GM23338 (cell line): Measurements from ENCODE around the gene TLE6. TPM values are rescaled to one million over a fixed set of nuclear protein-coding genes. Genes with fewer than 3 reads are reported as not detected.

Experiments used
- ATAC-seq: fragments of 200-7000 bp; cut with Tn5 transposase; 3 replicates; pipeline ENCODE4 v1.9.1; 2020
- DNase-seq: peaks from one replicate; pipeline ENCODE4 v3.0.0-alpha.2; 2015; ENCODE audit warnings: low spot score
- H2AFZ ChIP-seq: fragments of 200-600 bp; sonication (generic); 2 replicates; pipeline ENCODE4 v1.8.0; 2016; ENCODE audit warnings: antibody characterized with exemption, mild to moderate bottlenecking, moderate library complexity
- H3F3A ChIP-seq: fragments of 200-600 bp; sonication (generic); replicated peaks from 2 replicates; pipeline ENCODE4 v1.8.0; 2017; ENCODE audit warnings: antibody characterized with exemption, mixed run types, low read depth
- H3K27ac ChIP-seq: fragments of 200-600 bp; sonication (generic); 2 replicates; pipeline ENCODE4 v1.6.1; 2016; ENCODE audit warnings: low read depth
- H3K27me3 ChIP-seq: fragments of 200-600 bp; sonication (generic); 2 replicates; pipeline ENCODE4 v1.8.0; 2016; ENCODE audit warnings: mild to moderate bottlenecking, mixed run types, moderate library complexity; ENCODE audit not compliant: insufficient read depth
- H3K36me3 ChIP-seq: fragments of 200-600 bp; sonication (generic); 2 replicates; pipeline ENCODE4 v1.8.0; 2016; ENCODE audit warnings: mild to moderate bottlenecking; ENCODE audit not compliant: insufficient read depth
- H3K4me1 ChIP-seq: fragments of 200-600 bp; sonication (generic); 2 replicates; pipeline ENCODE4 v1.8.0; 2016; ENCODE audit warnings: mild to moderate bottlenecking, moderate library complexity; ENCODE audit not compliant: insufficient read depth
- H3K4me2 ChIP-seq: fragments of 200-600 bp; sonication (generic); 2 replicates; pipeline ENCODE4 v1.7.1; 2017; ENCODE audit warnings: mixed run types
- H3K4me3 ChIP-seq: fragments of 200-600 bp; sonication (generic); 2 replicates; pipeline ENCODE4 v1.6.1; 2016; ENCODE audit warnings: mixed run types
- H3K79me2 ChIP-seq: fragments of 200-600 bp; sonication (generic); replicated peaks from 2 replicates; pipeline ENCODE4 v1.8.0; 2017; ENCODE audit warnings: mild to moderate bottlenecking; ENCODE audit not compliant: insufficient read depth
- H3K9me2 ChIP-seq: fragments of 200-600 bp; sonication (generic); 2 replicates; pipeline ENCODE4 v1.8.0; 2017; ENCODE audit not compliant: insufficient read depth
- H4K20me1 ChIP-seq: fragments of 200-600 bp; sonication (generic); replicated peaks from 2 replicates; pipeline ENCODE4 v1.8.0; 2017; ENCODE audit warnings: mild to moderate bottlenecking; ENCODE audit not compliant: insufficient read depth
- H3K27ac Mint-ChIP-seq: 2 replicates; pipeline ENCODE4 v1.8.0; 2020; ENCODE audit warnings: inconsistent platforms, mild to moderate bottlenecking, moderate library complexity, mixed read lengths
- H3K27me3 Mint-ChIP-seq: 3 replicates; pipeline ENCODE4 v1.8.0; 2022; ENCODE audit warnings: low read depth, mild to moderate bottlenecking, moderate library complexity, mixed read lengths, inconsistent platforms; ENCODE audit not compliant: insufficient read depth, poor library complexity
- H3K36me3 Mint-ChIP-seq: 3 replicates; pipeline ENCODE4 v1.8.0; 2021; ENCODE audit warnings: low read depth, mild to moderate bottlenecking, inconsistent platforms, moderate library complexity, mixed read lengths
- H3K4me1 Mint-ChIP-seq: 3 replicates; pipeline ENCODE4 v1.8.0; 2020; ENCODE audit warnings: mild to moderate bottlenecking, inconsistent platforms, mixed read lengths
- H3K4me3 Mint-ChIP-seq: 3 replicates; pipeline ENCODE4 v1.8.0; 2021; ENCODE audit warnings: moderate library complexity, mild to moderate bottlenecking, inconsistent platforms, mixed read lengths
- H3K9me3 Mint-ChIP-seq: 3 replicates; pipeline ENCODE4 v1.8.0; 2020; ENCODE audit warnings: moderate library complexity, mild to moderate bottlenecking, inconsistent platforms, mixed read lengths
- CREB1 ChIP-seq: fragments of 250-450 bp; sonication (Bioruptor Pico); IDR thresholded peaks from 2 replicates; pipeline ENCODE4 v1.5.0; 2020; ENCODE audit warnings: low read depth, mild to moderate bottlenecking, moderate library complexity
- EZH2 ChIP-seq: fragments of 200-600 bp; sonication (generic); IDR thresholded peaks from one replicate; pipeline ENCODE4 v1.8.0; 2017; ENCODE audit warnings: antibody characterized with exemption, mild to moderate bottlenecking, low read depth; ENCODE audit not compliant: unreplicated experiment
- EZH2phosphoT487 ChIP-seq: fragments of 200-600 bp; sonication (generic); IDR thresholded peaks from one replicate; pipeline ENCODE4 v1.8.1; 2018; ENCODE audit warnings: antibody characterized with exemption; ENCODE audit not compliant: unreplicated experiment
- JUNB ChIP-seq: IDR thresholded peaks from one replicate; pipeline ENCODE4 v1.6.1; 2016; ENCODE audit warnings: antibody characterized with exemption; ENCODE audit not compliant: unreplicated experiment
- NANOG ChIP-seq: IDR thresholded peaks from 2 replicates; pipeline ENCODE4 v1.6.1; 2016; ENCODE audit warnings: antibody characterized with exemption, borderline replicate concordance
- POLR2AphosphoS5 ChIP-seq: IDR thresholded peaks from 2 replicates; pipeline ENCODE4 v1.6.1; 2016; ENCODE audit warnings: antibody characterized with exemption, low read depth
- STAT1 ChIP-seq: IDR thresholded peaks from one replicate; pipeline ENCODE4 v1.6.1; 2016; ENCODE audit warnings: antibody characterized with exemption; ENCODE audit not compliant: unreplicated experiment
- ZNF114 ChIP-seq: fragments of 250-450 bp; sonication (Bioruptor Pico); IDR thresholded peaks from 2 replicates; pipeline ENCODE4 v1.5.0; 2020; ENCODE audit warnings: mild to moderate bottlenecking, moderate library complexity
- ZNF331 ChIP-seq: fragments of 250-450 bp; sonication (Bioruptor Pico); IDR thresholded peaks from 2 replicates; pipeline ENCODE4 v1.5.0; 2020; ENCODE audit warnings: low read depth, mild to moderate bottlenecking, moderate library complexity
- polyA plus RNA-seq: library from polyadenylated mRNA; unstranded; fragments of >200 nt; fragmentation: Nextera tagmentation; extraction: Ambion mirVana; gene quantifications from 2 replicates; pipeline ENCODE4 v1.2.1, GENCODE V29; 2016
- total RNA-seq: library from RNA; depleted of rRNA; stranded (reverse); fragments of >200 nt; shearing (Covaris generic); gene quantifications from 2 replicates; pipeline ENCODE4 v1.2.3, GENCODE V29; 2014
- TF ChIP-seq, protein P1 (sequence below): IDR thresholded peaks from one replicate; pipeline ENCODE4 v1.6.1; 2018; ENCODE audit warnings: antibody characterized with exemption; ENCODE audit not compliant: unreplicated experiment
- TF ChIP-seq, protein P2 (sequence below): fragments of 250-450 bp; sonication (Bioruptor Pico); IDR thresholded peaks from 2 replicates; pipeline ENCODE4 v1.5.0; 2020; ENCODE audit warnings: mild to moderate bottlenecking, moderate library complexity
- TF ChIP-seq, protein P3 (sequence below), 2 experiments: fragments of 200-600 bp in 1 of 2; sonication (generic) in 1 of 2; conservative IDR thresholded peaks; 2 replicates each; pipeline versions ENCODE4 v1.5.1 to v1.6.1; 2016 to 2017; ENCODE audit warnings: antibody characterized with exemption in 2 of 2, low read depth in 2 of 2, mild to moderate bottlenecking in 2 of 2, moderate library complexity in 1 of 2
- TF ChIP-seq, protein P4 (sequence below): IDR thresholded peaks from 2 replicates; pipeline ENCODE4 v1.6.1; 2016; ENCODE audit warnings: antibody characterized with exemption

TLE6 gene
- total and polyA plus RNA-seq, 2 experiments from 2014 or later, result 2.4 TPM

DNA sequence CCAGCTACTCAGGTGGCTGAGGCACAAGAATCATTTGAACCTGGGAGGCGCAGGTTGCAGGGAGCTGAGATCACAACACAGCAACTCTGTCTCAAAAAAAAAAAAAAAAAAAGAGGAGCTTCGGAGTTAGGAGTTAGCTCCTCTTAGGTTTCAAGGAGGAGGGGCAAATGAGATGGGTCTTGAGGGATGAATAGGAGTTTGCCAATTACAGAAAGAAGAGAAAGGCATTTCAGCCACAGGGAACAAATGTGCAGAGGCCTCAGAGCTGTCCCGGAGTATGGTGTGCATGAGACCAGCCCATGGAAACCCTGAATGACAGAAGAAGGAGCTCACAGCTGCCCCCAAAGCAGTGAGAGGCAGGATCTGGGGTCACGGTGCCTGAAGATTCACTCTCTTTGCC is 27.2 kb downstream of the TLE6 start:
- H3K79me2 ChIP-seq, result no peaks in the 10 kb centered on the region
- peaks cover 2% of the 10 kb centered on the region; the same call in 1 of the 3 replicates for H3K36me3 Mint-ChIP-seq
- H3K9me2 ChIP-seq, result no peaks in the 10 kb centered on the region
- H3K36me3 ChIP-seq, result no peaks in the 10 kb centered on the region
- DNase-seq (no peak), ATAC-seq (no peak)
- no peak overlapping the region for H3K4me3 ChIP-seq
- H3K4me1 Mint-ChIP-seq, result no peaks in the 10 kb centered on the region
- H3K4me3 Mint-ChIP-seq, result no peak overlapping the region
- peaks cover 4% of the 10 kb centered on the region for H3K27me3 Mint-ChIP-seq
- H3F3A ChIP-seq, result no peaks in the 10 kb centered on the region
- no peak overlapping the region for H2AFZ ChIP-seq
- no peaks in the 10 kb centered on the region; the same call in 1 of the 2 replicates for H4K20me1 ChIP-seq
- no peaks in the 10 kb centered on the region for H3K27me3 ChIP-seq
- H3K27ac ChIP-seq, result no peak overlapping the region
- no peak overlapping the region for H3K4me2 ChIP-seq
- H3K27ac Mint-ChIP-seq, result no peak overlapping the region
- H3K9me3 Mint-ChIP-seq, result no peaks in the 10 kb centered on the region
- H3K4me1 ChIP-seq, result no peaks in the 10 kb centered on the region; the same call in 1 of the 2 replicates
- TF ChIP-seq, protein P1, sequence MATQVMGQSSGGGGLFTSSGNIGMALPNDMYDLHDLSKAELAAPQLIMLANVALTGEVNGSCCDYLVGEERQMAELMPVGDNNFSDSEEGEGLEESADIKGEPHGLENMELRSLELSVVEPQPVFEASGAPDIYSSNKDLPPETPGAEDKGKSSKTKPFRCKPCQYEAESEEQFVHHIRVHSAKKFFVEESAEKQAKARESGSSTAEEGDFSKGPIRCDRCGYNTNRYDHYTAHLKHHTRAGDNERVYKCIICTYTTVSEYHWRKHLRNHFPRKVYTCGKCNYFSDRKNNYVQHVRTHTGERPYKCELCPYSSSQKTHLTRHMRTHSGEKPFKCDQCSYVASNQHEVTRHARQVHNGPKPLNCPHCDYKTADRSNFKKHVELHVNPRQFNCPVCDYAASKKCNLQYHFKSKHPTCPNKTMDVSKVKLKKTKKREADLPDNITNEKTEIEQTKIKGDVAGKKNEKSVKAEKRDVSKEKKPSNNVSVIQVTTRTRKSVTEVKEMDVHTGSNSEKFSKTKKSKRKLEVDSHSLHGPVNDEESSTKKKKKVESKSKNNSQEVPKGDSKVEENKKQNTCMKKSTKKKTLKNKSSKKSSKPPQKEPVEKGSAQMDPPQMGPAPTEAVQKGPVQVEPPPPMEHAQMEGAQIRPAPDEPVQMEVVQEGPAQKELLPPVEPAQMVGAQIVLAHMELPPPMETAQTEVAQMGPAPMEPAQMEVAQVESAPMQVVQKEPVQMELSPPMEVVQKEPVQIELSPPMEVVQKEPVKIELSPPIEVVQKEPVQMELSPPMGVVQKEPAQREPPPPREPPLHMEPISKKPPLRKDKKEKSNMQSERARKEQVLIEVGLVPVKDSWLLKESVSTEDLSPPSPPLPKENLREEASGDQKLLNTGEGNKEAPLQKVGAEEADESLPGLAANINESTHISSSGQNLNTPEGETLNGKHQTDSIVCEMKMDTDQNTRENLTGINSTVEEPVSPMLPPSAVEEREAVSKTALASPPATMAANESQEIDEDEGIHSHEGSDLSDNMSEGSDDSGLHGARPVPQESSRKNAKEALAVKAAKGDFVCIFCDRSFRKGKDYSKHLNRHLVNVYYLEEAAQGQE, result no peak
- TF ChIP-seq JUNB (no peak), POLR2AphosphoS5 (no peak), EZH2phosphoT487 (no peak), CREB1 (CRISPR knock-in tag) (no peak), ZNF331 (no peak), NANOG (no peak), ZNF114 (CRISPR knock-in tag) (no peak), STAT1 (no peak), EZH2 (no peak)
- TF ChIP-seq, protein P2, sequence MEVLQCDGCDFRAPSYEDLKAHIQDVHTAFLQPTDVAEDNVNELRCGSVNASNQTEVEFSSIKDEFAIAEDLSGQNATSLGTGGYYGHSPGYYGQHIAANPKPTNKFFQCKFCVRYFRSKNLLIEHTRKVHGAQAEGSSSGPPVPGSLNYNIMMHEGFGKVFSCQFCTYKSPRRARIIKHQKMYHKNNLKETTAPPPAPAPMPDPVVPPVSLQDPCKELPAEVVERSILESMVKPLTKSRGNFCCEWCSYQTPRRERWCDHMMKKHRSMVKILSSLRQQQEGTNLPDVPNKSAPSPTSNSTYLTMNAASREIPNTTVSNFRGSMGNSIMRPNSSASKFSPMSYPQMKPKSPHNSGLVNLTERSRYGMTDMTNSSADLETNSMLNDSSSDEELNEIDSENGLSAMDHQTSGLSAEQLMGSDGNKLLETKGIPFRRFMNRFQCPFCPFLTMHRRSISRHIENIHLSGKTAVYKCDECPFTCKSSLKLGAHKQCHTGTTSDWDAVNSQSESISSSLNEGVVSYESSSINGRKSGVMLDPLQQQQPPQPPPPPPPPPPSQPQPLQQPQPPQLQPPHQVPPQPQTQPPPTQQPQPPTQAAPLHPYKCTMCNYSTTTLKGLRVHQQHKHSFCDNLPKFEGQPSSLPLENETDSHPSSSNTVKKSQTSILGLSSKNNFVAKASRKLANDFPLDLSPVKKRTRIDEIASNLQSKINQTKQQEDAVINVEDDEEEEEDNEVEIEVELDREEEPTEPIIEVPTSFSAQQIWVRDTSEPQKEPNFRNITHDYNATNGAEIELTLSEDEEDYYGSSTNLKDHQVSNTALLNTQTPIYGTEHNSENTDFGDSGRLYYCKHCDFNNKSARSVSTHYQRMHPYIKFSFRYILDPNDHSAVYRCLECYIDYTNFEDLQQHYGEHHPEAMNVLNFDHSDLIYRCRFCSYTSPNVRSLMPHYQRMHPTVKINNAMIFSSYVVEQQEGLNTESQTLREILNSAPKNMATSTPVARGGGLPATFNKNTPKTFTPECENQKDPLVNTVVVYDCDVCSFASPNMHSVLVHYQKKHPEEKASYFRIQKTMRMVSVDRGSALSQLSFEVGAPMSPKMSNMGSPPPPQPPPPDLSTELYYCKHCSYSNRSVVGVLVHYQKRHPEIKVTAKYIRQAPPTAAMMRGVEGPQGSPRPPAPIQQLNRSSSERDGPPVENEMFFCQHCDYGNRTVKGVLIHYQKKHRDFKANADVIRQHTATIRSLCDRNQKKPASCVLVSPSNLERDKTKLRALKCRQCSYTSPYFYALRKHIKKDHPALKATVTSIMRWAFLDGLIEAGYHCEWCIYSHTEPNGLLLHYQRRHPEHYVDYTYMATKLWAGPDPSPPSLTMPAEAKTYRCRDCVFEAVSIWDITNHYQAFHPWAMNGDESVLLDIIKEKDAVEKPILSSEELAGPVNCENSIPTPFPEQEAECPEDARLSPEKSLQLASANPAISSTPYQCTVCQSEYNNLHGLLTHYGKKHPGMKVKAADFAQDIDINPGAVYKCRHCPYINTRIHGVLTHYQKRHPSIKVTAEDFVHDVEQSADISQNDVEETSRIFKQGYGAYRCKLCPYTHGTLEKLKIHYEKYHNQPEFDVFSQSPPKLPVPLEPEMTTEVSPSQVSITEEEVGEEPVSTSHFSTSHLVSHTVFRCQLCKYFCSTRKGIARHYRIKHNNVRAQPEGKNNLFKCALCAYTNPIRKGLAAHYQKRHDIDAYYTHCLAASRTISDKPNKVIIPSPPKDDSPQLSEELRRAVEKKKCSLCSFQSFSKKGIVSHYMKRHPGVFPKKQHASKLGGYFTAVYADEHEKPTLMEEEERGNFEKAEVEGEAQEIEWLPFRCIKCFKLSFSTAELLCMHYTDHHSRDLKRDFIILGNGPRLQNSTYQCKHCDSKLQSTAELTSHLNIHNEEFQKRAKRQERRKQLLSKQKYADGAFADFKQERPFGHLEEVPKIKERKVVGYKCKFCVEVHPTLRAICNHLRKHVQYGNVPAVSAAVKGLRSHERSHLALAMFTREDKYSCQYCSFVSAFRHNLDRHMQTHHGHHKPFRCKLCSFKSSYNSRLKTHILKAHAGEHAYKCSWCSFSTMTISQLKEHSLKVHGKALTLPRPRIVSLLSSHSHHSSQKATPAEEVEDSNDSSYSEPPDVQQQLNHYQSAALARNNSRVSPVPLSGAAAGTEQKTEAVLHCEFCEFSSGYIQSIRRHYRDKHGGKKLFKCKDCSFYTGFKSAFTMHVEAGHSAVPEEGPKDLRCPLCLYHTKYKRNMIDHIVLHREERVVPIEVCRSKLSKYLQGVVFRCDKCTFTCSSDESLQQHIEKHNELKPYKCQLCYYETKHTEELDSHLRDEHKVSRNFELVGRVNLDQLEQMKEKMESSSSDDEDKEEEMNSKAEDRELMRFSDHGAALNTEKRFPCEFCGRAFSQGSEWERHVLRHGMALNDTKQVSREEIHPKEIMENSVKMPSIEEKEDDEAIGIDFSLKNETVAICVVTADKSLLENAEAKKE (CRISPR knock-in tag), result no peak
- TF ChIP-seq, protein P3, sequence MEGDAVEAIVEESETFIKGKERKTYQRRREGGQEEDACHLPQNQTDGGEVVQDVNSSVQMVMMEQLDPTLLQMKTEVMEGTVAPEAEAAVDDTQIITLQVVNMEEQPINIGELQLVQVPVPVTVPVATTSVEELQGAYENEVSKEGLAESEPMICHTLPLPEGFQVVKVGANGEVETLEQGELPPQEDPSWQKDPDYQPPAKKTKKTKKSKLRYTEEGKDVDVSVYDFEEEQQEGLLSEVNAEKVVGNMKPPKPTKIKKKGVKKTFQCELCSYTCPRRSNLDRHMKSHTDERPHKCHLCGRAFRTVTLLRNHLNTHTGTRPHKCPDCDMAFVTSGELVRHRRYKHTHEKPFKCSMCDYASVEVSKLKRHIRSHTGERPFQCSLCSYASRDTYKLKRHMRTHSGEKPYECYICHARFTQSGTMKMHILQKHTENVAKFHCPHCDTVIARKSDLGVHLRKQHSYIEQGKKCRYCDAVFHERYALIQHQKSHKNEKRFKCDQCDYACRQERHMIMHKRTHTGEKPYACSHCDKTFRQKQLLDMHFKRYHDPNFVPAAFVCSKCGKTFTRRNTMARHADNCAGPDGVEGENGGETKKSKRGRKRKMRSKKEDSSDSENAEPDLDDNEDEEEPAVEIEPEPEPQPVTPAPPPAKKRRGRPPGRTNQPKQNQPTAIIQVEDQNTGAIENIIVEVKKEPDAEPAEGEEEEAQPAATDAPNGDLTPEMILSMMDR (conservative IDR thresholded peaks at IDR 0.05; ENCODE audit: low read depth in 2 of 2), result no peak
- TF ChIP-seq, protein P4, sequence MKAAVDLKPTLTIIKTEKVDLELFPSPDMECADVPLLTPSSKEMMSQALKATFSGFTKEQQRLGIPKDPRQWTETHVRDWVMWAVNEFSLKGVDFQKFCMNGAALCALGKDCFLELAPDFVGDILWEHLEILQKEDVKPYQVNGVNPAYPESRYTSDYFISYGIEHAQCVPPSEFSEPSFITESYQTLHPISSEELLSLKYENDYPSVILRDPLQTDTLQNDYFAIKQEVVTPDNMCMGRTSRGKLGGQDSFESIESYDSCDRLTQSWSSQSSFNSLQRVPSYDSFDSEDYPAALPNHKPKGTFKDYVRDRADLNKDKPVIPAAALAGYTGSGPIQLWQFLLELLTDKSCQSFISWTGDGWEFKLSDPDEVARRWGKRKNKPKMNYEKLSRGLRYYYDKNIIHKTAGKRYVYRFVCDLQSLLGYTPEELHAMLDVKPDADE, result no peak
